H9 (cell line): ENCODE measurements around the gene SPTBN1. TPM values are rescaled to one million over a fixed set of nuclear protein-coding genes. Genes with fewer than 3 reads are reported as not detected.
A peak's percentile ranks its signal among the peaks of the same experiment; 100 is the strongest.

Experiments
- DNase-seq: peaks from one replicate; pipeline ENCODE4 v3.0.0-alpha.2; 2017
- H2AFZ ChIP-seq: one replicate; pipeline ENCODE4 v1.6.1; 2013; ENCODE audit warnings: mild to moderate bottlenecking, low read length, control low read depth, moderate library complexity
- H2AK5ac ChIP-seq: 2 replicates; pipeline ENCODE4 v1.6.1; 2013; ENCODE audit warnings: low read length, control low read depth, mixed read lengths; ENCODE audit not compliant: insufficient read length
- H2BK120ac ChIP-seq: one replicate; pipeline ENCODE4 v1.6.1; 2013; ENCODE audit warnings: low read depth, mild to moderate bottlenecking, low read length, control low read depth, inconsistent platforms; ENCODE audit not compliant: poor library complexity, severe bottlenecking
- H2BK12ac ChIP-seq: 2 replicates; pipeline ENCODE4 v1.6.1; 2013; ENCODE audit warnings: low read length, control low read depth, mixed read lengths, low read depth; ENCODE audit not compliant: insufficient read length
- H2BK15ac ChIP-seq: 2 replicates; pipeline ENCODE4 v1.6.1; 2013; ENCODE audit warnings: low read depth, low read length, control low read depth
- H2BK20ac ChIP-seq: one replicate; pipeline ENCODE4 v1.6.1; 2013; ENCODE audit warnings: low read depth, mild to moderate bottlenecking, low read length, control low read depth, inconsistent platforms; ENCODE audit not compliant: poor library complexity, severe bottlenecking
- H2BK5ac ChIP-seq: 2 replicates; pipeline ENCODE4 v1.6.1; 2013; ENCODE audit warnings: low read length, control low read depth, mixed read lengths; ENCODE audit not compliant: insufficient read length
- H3K14ac ChIP-seq: 2 replicates; pipeline ENCODE4 v1.6.1; 2013; ENCODE audit warnings: low read length, control low read depth; ENCODE audit not compliant: insufficient read depth
- H3K18ac ChIP-seq: 2 replicates; pipeline ENCODE4 v1.6.1; 2013; ENCODE audit warnings: low read depth, mild to moderate bottlenecking, mixed read lengths, low read length, control low read depth; ENCODE audit not compliant: insufficient read length
- H3K23ac ChIP-seq: 2 replicates; pipeline ENCODE4 v1.6.1; 2013; ENCODE audit warnings: low read length, control low read depth, mixed read lengths, low read depth; ENCODE audit not compliant: insufficient read length
- H3K23me2 ChIP-seq: 2 replicates; pipeline ENCODE4 v1.6.1; 2013; ENCODE audit warnings: low read depth, mild to moderate bottlenecking, mixed read lengths, low read length, control low read depth; ENCODE audit not compliant: insufficient read length, poor library complexity, severe bottlenecking
- H3K27ac ChIP-seq: 2 replicates; pipeline ENCODE4 v1.5.1; 2013; ENCODE audit warnings: low read length, control low read depth, mixed read lengths, low read depth; ENCODE audit not compliant: insufficient read length
- H3K27me3 ChIP-seq: 2 replicates; pipeline ENCODE4 v1.6.1; 2013; ENCODE audit warnings: low read length, control low read depth, inconsistent platforms; ENCODE audit not compliant: insufficient read depth
- H3K4ac ChIP-seq: 2 replicates; pipeline ENCODE4 v1.6.1; 2013; ENCODE audit warnings: low read depth, mild to moderate bottlenecking, control low read depth, inconsistent platforms, low read length, moderate library complexity
- H3K4me1 ChIP-seq: 2 replicates; pipeline ENCODE4 v1.6.1; 2013; ENCODE audit warnings: low read length, control low read depth, inconsistent platforms; ENCODE audit not compliant: insufficient read depth
- H3K4me2 ChIP-seq: 2 replicates; pipeline ENCODE4 v1.6.1; 2013; ENCODE audit warnings: low read length, control low read depth, mixed read lengths; ENCODE audit not compliant: insufficient read length, insufficient read depth
- H3K56ac ChIP-seq: 2 replicates; pipeline ENCODE4 v1.6.1; 2013; ENCODE audit warnings: low read depth, mild to moderate bottlenecking, mixed read lengths, low read length, control low read depth; ENCODE audit not compliant: insufficient read length
- H3K79me1 ChIP-seq: 2 replicates; pipeline ENCODE4 v1.6.1; 2013; ENCODE audit warnings: low read depth, mild to moderate bottlenecking, moderate library complexity, low read length, control low read depth, inconsistent platforms; ENCODE audit not compliant: insufficient read depth, poor library complexity, severe bottlenecking
- H3K79me2 ChIP-seq: 2 replicates; pipeline ENCODE4 v1.6.1; 2013; ENCODE audit warnings: low read length, control low read depth, inconsistent platforms; ENCODE audit not compliant: insufficient read depth
- H3K9ac ChIP-seq: 2 replicates; pipeline ENCODE4 v1.6.1; 2013; ENCODE audit warnings: low read length, control low read depth, mixed read lengths; ENCODE audit not compliant: insufficient read length; ENCODE audit errors: extremely low read depth
- H3K9me3 ChIP-seq: one replicate; pipeline ENCODE4 v1.6.1; 2013; ENCODE audit warnings: low read depth, low read length, inconsistent platforms; ENCODE audit not compliant: control insufficient read depth
- H3T11ph ChIP-seq: one replicate; pipeline ENCODE4 v1.6.1; 2013; ENCODE audit warnings: mild to moderate bottlenecking, low read length, control low read depth, inconsistent platforms
- H4K20me1 ChIP-seq: one replicate; pipeline ENCODE4 v1.6.1; 2013; ENCODE audit not compliant: control insufficient read depth, insufficient read length, insufficient read depth
- H4K5ac ChIP-seq: 2 replicates; pipeline ENCODE4 v1.6.1; 2013; ENCODE audit warnings: low read depth, mild to moderate bottlenecking, mixed read lengths, low read length, control low read depth; ENCODE audit not compliant: insufficient read length
- H4K8ac ChIP-seq: replicated peaks from 2 replicates; pipeline ENCODE4 v1.6.1; 2013; ENCODE audit warnings: low read length, control low read depth, mixed read lengths, low read depth; ENCODE audit not compliant: insufficient read length
- H4K91ac ChIP-seq: 2 replicates; pipeline ENCODE4 v1.6.1; 2013; ENCODE audit warnings: low read depth, mild to moderate bottlenecking, moderate library complexity, mixed read lengths, low read length, control low read depth; ENCODE audit not compliant: insufficient read length
- H3K27ac Mint-ChIP-seq, 3 experiments: 2 replicates in 2 of 3; 3 replicates in 1 of 3; pipeline ENCODE4 v1.8.0; 2020 to 2021; ENCODE audit warnings: mixed read lengths in 3 of 3, mild to moderate bottlenecking in 1 of 3, moderate library complexity in 1 of 3
- H3K27me3 Mint-ChIP-seq: 2 replicates; pipeline ENCODE4 v1.8.0; 2021; ENCODE audit warnings: low read depth, mild to moderate bottlenecking, moderate library complexity, mixed read lengths
- H3K36me3 Mint-ChIP-seq, 3 experiments: 2 replicates in 2 of 3; 3 replicates in 1 of 3; pipeline ENCODE4 v1.8.0; 2020 to 2021; ENCODE audit warnings: low read depth in 3 of 3, mixed read lengths in 3 of 3; ENCODE audit not compliant: insufficient read depth in 1 of 3
- H3K4me1 Mint-ChIP-seq, 2 experiments: 2 replicates each; pipeline ENCODE4 v1.8.0; 2020; ENCODE audit warnings: mixed read lengths in 2 of 2
- H3K4me3 Mint-ChIP-seq, 2 experiments: 2 replicates in 1 of 2; 3 replicates in 1 of 2; pipeline ENCODE4 v1.8.0; 2020 to 2021; ENCODE audit warnings: mild to moderate bottlenecking in 2 of 2, mixed read lengths in 2 of 2, moderate library complexity in 1 of 2
- H3K9me3 Mint-ChIP-seq, 2 experiments: 2 replicates in 1 of 2; 3 replicates in 1 of 2; pipeline ENCODE4 v1.8.0; 2020; ENCODE audit warnings: mild to moderate bottlenecking in 2 of 2, mixed read lengths in 2 of 2, moderate library complexity in 1 of 2
- WGBS: extraction: QIAGEN DNeasy Blood & Tissue Kit; methylation state at CpG from one replicate; pipeline ENCODE4 v1.1.7; 2013; ENCODE audit warnings: missing lambda C conversion rate, low lambda C conversion rate, mixed read lengths; ENCODE audit not compliant: insufficient read length; ENCODE audit errors: extremely low coverage; 5-methylcytosine and 5-hydroxymethylcytosine counted together
- total RNA-seq: library from RNA; stranded (reverse); gene quantifications from 2 replicates; pipeline ENCODE4 v1.2.1, GENCODE V29; 2021
- TF ChIP-seq, protein P1 (sequence below): fragments of 200-600 bp; sonication (generic); conservative IDR thresholded peaks from 3 replicates; pipeline ENCODE4 v1.8.0; 2021; ENCODE audit warnings: antibody characterized with exemption, mild to moderate bottlenecking

SPTBN1 gene
- total RNA-seq, 1 experiment from 2014 or later = 164 TPM

DNA sequence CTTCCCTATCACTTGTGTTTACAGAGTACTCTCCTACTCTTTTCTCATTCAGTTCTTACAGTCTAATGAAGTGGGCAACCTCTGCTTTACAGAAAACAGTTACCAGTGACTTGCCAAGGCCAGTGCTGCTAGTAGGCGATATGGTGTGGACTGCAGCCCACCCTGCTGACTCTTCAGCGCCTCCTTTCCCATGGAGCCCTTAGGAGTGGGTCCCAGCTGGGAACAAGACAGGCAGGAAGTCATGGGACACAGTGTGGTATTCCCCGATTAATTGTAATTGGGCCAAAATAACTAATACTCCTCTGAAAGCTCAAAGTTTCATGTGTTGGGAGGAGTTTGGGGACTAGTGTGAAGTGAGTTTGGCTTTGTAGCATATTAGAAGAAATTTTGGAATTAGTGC is 147.2 kb downstream of the SPTBN1 start:
- WGBS = no CpG with 5 or more reads among the region's 3 CpGs
- H4K20me1 ChIP-seq = peaks cover 8% of the 10 kb centered on the region
- no peaks in the 10 kb centered on the region for H3K27me3 ChIP-seq
- H3K18ac ChIP-seq = no peak overlapping the region
- no peak overlapping the region for H3K4ac ChIP-seq
- no peak overlapping the region for H2AK5ac ChIP-seq
- Mint-ChIP-seq H3K27ac (0 out of 7 replicates have a peak overlapping the region, but pooled peaks of 1 of the 3 experiments have one; percentile 65), H3K36me3 (peaks cover 22 to 36% (median 24%) of the 10 kb centered on the region in 3 experiments; a peak in 6 of 7 replicates), H3K9me3 (no peaks in the 10 kb centered on the region), H3K4me1 (peaks cover 47 to 56% of the 10 kb centered on the region in 2 experiments), H3K4me3 (no peak overlapping the region), H3K27me3 (no peaks in the 10 kb centered on the region)
- no peak overlapping the region for H3T11ph ChIP-seq
- TF ChIP-seq, protein P1, sequence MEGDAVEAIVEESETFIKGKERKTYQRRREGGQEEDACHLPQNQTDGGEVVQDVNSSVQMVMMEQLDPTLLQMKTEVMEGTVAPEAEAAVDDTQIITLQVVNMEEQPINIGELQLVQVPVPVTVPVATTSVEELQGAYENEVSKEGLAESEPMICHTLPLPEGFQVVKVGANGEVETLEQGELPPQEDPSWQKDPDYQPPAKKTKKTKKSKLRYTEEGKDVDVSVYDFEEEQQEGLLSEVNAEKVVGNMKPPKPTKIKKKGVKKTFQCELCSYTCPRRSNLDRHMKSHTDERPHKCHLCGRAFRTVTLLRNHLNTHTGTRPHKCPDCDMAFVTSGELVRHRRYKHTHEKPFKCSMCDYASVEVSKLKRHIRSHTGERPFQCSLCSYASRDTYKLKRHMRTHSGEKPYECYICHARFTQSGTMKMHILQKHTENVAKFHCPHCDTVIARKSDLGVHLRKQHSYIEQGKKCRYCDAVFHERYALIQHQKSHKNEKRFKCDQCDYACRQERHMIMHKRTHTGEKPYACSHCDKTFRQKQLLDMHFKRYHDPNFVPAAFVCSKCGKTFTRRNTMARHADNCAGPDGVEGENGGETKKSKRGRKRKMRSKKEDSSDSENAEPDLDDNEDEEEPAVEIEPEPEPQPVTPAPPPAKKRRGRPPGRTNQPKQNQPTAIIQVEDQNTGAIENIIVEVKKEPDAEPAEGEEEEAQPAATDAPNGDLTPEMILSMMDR = no peak
- H2BK12ac ChIP-seq = no peak overlapping the region
- no peak overlapping the region for H3K56ac ChIP-seq
- H2BK15ac ChIP-seq = no peak overlapping the region
- H3K23ac ChIP-seq = no peak overlapping the region
- no peak overlapping the region for H4K8ac ChIP-seq
- H2BK20ac ChIP-seq = no peak overlapping the region
- peaks cover 4% of the 10 kb centered on the region for H3K79me1 ChIP-seq
- peaks cover 37% of the 10 kb centered on the region for H3K79me2 ChIP-seq
- no peak overlapping the region for H3K9ac ChIP-seq
- H3K9me3 ChIP-seq = no peaks in the 10 kb centered on the region
- H2BK120ac ChIP-seq = no peak overlapping the region
- no peak overlapping the region for H4K5ac ChIP-seq
- H3K23me2 ChIP-seq = peaks cover 2% of the 10 kb centered on the region
- no peak overlapping the region for H4K91ac ChIP-seq
- H3K27ac ChIP-seq = no peak overlapping the region
- H3K4me1 ChIP-seq = peaks cover 9% of the 10 kb centered on the region; the same call in 1 of the 2 replicates
- DNase-seq = no peak
- no peak overlapping the region for H2BK5ac ChIP-seq
- H3K14ac ChIP-seq = no peak overlapping the region
- no peak overlapping the region for H3K4me2 ChIP-seq
- H2AFZ ChIP-seq = no peak overlapping the region
